NCI-H460 (cell line): ENCODE data around the gene IFNL2. TPM values are rescaled to one million over a fixed set of nuclear protein-coding genes. Genes with fewer than 3 reads are reported as not detected.

Experiments used
- DNase-seq: peaks from one replicate; pipeline ENCODE4 v3.0.0-alpha.2; 2016; ENCODE audit warnings: low read depth; ENCODE audit errors: extremely low read depth
- total RNA-seq: library from RNA; depleted of rRNA; stranded (reverse); fragments of >200 nt; shearing (Covaris generic); gene quantifications from 2 replicates; pipeline ENCODE4 v1.2.3, GENCODE V29; 2014; rRNA removed

Gene IFNL2
- total RNA-seq, 1 experiment from 2014 or later, result not detected

GRCh38 chr19:39315933-39316332, 47.7 kb downstream of the IFNL2 start:
- DNase-seq, result no peak

GRCh38 chr19:39316627-39317321, 48.6 kb downstream of the IFNL2 start:
- no peak for DNase-seq

- no peak for DNase-seq
Measured at GRCh38 chr19:39317476-39317875, 49.3 kb downstream of the IFNL2 start.

DNA sequence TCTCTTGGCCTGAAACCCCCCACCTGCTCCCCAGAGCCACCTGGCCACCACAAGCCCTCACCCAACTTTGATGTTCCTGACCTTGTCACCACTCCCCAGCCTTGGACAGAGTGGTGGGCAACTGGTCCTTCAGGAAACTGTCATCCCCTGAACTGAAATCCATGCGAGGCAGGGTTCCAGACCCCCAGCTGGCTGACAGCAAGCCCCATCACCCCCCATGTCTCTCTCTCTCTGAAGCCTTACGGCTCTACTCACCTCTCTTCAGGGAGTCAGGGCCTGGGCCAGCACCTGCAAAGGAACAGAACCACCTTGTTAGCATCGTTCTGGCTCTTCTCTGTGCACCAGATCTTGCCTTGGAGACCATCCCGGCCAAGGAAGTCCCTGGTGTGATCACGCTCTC, 49.9 kb downstream of the IFNL2 start:
- no peak for DNase-seq

- DNase-seq, result no peak
Measured at GRCh38 chr19:39318690-39319089, 50.5 kb downstream of the IFNL2 start.

DNA sequence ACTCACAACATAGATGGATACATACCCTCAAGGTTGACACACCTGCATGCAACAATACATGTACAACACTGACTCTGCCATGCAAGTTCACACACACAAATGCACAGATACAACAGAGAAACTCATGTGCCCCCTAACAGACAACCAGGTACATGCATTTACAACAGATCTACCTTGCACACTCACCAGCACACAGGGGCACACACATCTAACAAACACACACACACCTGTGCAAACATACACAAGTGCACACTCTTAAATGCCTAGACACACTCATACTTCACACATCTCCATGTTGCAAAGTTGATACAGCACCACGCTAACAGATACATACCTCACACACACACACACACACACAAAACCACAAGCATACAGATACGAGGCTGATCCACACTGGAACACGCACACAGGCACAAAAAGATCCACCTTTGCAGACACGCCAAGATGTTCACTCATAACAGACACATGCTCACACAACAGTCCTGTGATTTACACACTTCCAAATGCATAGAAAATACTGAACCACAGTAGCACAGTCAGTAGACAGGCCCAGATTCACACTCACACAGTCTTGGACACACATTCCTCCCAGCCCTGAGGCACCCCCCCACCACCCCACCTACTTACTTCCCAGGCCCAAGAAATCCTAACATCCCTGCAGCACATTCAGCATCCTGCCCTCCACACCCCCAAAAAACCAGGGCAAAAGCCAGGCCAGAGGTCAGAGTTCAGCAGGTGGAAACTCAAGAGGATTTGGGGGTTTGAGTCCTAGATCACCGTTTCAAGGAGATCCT, 51.1 kb downstream of the IFNL2 start:
- DNase-seq, result no peak

Other genes starting within 250 kb of the IFNL2 start
- 0.52 and 0.59 TPM in 2 replicates for gene FBXO27, start 235.8 kb upstream of the IFNL2 start, total RNA-seq
- gene ACP7, start 184.0 kb upstream of the IFNL2 start, total RNA-seq, result 0.12 and 0.32 TPM in 2 replicates
- gene PAK4, start 142.6 kb upstream of the IFNL2 start, total RNA-seq, result 4.4 and 7.2 TPM in 2 replicates
- gene NCCRP1, start 71.4 kb upstream of the IFNL2 start, total RNA-seq, result 0.05 TPM in 1 of 2 replicates, not detected in the other
- gene SYCN, start 64.1 kb upstream of the IFNL2 start, total RNA-seq, result not detected in 2 replicates
- gene IFNL3, start 23.4 kb upstream of the IFNL2 start, total RNA-seq, result not detected in 2 replicates
- gene IFNL4, start 19.5 kb upstream of the IFNL2 start, total RNA-seq, result not detected in 2 replicates
- not detected in 2 replicates for gene IFNL1, start 28.0 kb downstream of the IFNL2 start, total RNA-seq
- 0.66 and 0.79 TPM in 2 replicates for gene LRFN1, start 52.5 kb downstream of the IFNL2 start, total RNA-seq
- gene GMFG, start 67.6 kb downstream of the IFNL2 start, total RNA-seq, result not detected in 2 replicates
- 57.7 and 57.8 TPM in 2 replicates for gene SAMD4B, start 74.0 kb downstream of the IFNL2 start, total RNA-seq
- gene PAF1, start 122.7 kb downstream of the IFNL2 start, total RNA-seq, result 21.1 and 27.7 TPM in 2 replicates
- 20.8 and 22.5 TPM in 2 replicates for gene MED29, start 123.0 kb downstream of the IFNL2 start, total RNA-seq
- 15.1 and 24.6 TPM in 2 replicates for gene ZFP36, start 138.5 kb downstream of the IFNL2 start, total RNA-seq
- 16.7 and 18.0 TPM in 2 replicates for gene PLEKHG2, start 144.3 kb downstream of the IFNL2 start, total RNA-seq
- gene RPS16, start 167.6 kb downstream of the IFNL2 start, total RNA-seq, result 541 and 944 TPM in 2 replicates
- gene SUPT5H, start 177.2 kb downstream of the IFNL2 start, total RNA-seq, result 42.3 and 48.4 TPM in 2 replicates
- gene TIMM50, start 212.4 kb downstream of the IFNL2 start, total RNA-seq, result 75.6 and 81.7 TPM in 2 replicates
- 4.0 and 5.8 TPM in 2 replicates for gene DLL3, start 230.6 kb downstream of the IFNL2 start, total RNA-seq
- gene SELENOV, start 246.7 kb downstream of the IFNL2 start, total RNA-seq, result not detected in 2 replicates